IPS-18a (cell line): Measurements from ENCODE around the gene ATG7.

Experiments used
- H3K27ac ChIP-seq: one replicate; pipeline ENCODE4 v1.5.1; 2013; ENCODE audit warnings: low read length
- H3K27me3 ChIP-seq: one replicate; pipeline ENCODE4 v1.6.1; 2013; ENCODE audit warnings: mild to moderate bottlenecking, low read length; ENCODE audit not compliant: control insufficient read depth, insufficient read depth
- H3K36me3 ChIP-seq: one replicate; pipeline ENCODE4 v1.6.1; 2013; ENCODE audit warnings: low read depth, low read length; ENCODE audit not compliant: control insufficient read depth
- H3K4me1 ChIP-seq: one replicate; pipeline ENCODE4 v1.6.1; 2013; ENCODE audit warnings: low read depth, low read length; ENCODE audit not compliant: control insufficient read depth
- H3K4me3 ChIP-seq: one replicate; pipeline ENCODE4 v1.5.1; 2013; ENCODE audit warnings: low read length
- H3K9ac ChIP-seq: one replicate; pipeline ENCODE4 v1.6.1; 2013; ENCODE audit warnings: mild to moderate bottlenecking, low read length, moderate library complexity
- H3K9me3 ChIP-seq: one replicate; pipeline ENCODE4 v1.6.1; 2013; ENCODE audit warnings: low read depth, low read length; ENCODE audit not compliant: control insufficient read depth

ATG7 gene

DNA sequence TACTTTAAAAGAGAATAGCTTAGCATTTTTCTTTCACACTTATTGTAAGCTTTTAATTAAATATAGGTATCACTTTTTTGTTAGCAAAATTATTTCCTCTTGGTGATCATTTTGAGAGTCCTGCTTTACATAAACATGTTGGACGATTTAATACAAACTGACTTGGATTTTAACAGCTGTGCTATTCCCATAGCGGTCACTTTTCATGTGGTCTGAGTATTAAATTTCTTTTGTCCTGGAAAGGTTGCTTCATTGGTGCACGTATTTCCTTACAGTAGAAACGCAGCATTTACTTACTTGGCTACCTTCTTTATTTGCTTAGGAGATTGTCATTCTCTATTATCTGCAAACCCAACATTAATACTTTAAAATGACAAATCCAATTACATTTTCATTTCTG is 109.4 kb downstream of the ATG7 start:
- Histone ChIP-seq H3K27me3 (no peaks in the 10 kb centered on the region), H3K36me3 (no peaks in the 10 kb centered on the region), H3K4me1 (peaks cover 21% of the 10 kb centered on the region), H3K9me3 (no peaks in the 10 kb centered on the region), H3K27ac (no peak overlapping the region), H3K4me3 (no peak overlapping the region), H3K9ac (no peak overlapping the region)

DNA sequence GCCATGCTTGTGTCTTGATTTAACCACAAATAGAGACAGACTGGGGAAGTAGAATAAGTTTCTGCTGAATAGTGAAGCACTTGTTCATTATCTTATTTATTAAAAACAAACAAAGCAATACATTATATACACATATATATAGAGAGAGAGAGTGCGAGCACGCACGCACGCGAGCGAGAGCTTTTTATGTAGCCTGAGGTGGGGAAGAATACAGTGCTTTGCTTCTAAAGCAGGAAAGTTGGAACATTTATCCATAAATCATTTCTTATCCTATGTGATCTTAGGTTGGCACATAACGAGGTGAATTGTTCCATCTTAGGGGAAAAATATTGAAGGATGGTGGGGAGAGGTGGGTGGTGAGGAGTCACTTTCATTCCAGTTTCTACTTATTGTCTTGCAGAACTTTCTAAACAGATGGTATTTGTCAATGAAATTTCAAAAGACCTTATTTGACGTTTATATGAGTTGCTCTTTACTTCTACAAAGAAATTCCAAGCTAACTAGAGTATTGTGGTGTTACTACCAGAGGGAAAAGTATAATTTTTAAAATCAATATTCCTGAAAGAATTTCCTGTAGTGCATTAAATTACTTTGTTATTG is 110.0 kb downstream of the ATG7 start:
- Histone ChIP-seq H3K4me1 (peaks cover 21% of the 10 kb centered on the region), H3K27ac (no peak overlapping the region), H3K9ac (no peak overlapping the region), H3K9me3 (no peaks in the 10 kb centered on the region), H3K36me3 (no peaks in the 10 kb centered on the region), H3K27me3 (no peaks in the 10 kb centered on the region), H3K4me3 (no peak overlapping the region)

DNA sequence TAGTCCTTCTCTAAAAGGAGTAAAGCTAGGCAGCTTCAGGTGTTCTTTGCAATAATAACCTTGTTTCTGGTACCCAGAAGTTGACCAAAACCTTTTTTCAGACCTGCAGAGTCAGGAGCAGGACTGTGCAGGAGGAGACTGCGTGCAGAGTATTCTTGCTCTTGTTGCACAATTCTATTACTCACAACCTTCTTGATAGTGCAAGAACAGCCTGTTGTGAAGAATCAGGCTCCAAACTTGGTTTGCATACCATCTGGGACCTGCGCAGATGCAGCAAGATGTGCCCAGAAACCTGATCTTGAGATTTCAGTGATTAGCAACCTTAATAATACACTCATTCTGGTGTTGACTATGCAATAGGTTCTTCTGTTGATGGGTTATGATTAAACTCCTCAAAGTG is 111.9 kb downstream of the ATG7 start:
- Histone ChIP-seq H3K27ac (no peak overlapping the region), H3K4me3 (no peak overlapping the region), H3K9me3 (no peaks in the 10 kb centered on the region), H3K36me3 (no peaks in the 10 kb centered on the region), H3K9ac (no peak overlapping the region), H3K4me1 (peaks cover 21% of the 10 kb centered on the region), H3K27me3 (no peaks in the 10 kb centered on the region)

DNA sequence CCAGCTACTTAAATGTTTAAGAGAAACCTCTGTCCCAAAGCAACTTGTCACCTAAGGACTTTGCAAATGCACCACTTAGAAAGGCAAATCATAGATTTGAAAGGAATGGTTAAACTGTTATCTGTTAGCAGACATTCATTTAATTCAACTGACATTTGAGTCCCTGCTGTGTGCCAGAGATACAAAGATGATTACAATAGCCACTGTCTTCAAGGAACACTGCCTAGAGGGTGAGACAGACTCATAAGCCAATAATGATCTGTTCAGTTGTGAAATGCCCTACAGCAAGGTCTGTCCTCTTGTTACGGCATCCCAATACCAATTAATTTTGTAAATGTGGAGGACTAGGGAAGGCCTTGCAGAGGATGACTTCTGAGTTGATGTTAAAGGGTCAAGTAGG is 113.1 kb downstream of the ATG7 start:
- H3K27ac ChIP-seq: no peak overlapping the region

DNA sequence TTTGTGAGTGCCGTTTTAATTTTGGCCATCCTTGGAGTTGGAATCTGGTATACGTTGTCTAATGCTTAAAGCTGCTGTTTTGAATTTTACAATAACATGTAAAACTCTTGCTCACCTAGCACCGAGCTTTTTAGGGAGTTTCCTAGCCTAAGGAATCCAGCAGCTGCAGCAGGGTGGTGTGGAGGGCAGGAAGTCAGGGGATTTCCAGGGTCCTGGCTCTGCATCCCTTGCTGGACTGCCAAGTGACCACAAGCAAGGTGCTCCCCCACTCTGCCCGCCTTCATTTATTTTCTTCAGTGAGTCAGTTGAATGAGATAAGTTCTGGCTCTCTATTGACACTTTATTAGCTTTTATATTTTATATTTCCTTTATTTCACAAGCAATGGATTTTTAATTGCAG is 113.7 kb downstream of the ATG7 start:
- H3K27ac ChIP-seq: no peak overlapping the region
- H3K36me3 ChIP-seq: no peaks in the 10 kb centered on the region
- no peak overlapping the region for H3K9ac ChIP-seq
- no peaks in the 10 kb centered on the region for H3K27me3 ChIP-seq
- H3K4me3 ChIP-seq: no peak overlapping the region
- H3K9me3 ChIP-seq: no peaks in the 10 kb centered on the region
- peaks cover 9% of the 10 kb centered on the region for H3K4me1 ChIP-seq

More for the DNA sequence above, 113.1 kb downstream of the ATG7 start:
- Histone ChIP-seq H3K9ac (no peak overlapping the region), H3K4me1 (peaks cover 12% of the 10 kb centered on the region), H3K9me3 (no peaks in the 10 kb centered on the region), H3K27me3 (no peaks in the 10 kb centered on the region), H3K36me3 (no peaks in the 10 kb centered on the region), H3K4me3 (no peak overlapping the region)

DNA sequence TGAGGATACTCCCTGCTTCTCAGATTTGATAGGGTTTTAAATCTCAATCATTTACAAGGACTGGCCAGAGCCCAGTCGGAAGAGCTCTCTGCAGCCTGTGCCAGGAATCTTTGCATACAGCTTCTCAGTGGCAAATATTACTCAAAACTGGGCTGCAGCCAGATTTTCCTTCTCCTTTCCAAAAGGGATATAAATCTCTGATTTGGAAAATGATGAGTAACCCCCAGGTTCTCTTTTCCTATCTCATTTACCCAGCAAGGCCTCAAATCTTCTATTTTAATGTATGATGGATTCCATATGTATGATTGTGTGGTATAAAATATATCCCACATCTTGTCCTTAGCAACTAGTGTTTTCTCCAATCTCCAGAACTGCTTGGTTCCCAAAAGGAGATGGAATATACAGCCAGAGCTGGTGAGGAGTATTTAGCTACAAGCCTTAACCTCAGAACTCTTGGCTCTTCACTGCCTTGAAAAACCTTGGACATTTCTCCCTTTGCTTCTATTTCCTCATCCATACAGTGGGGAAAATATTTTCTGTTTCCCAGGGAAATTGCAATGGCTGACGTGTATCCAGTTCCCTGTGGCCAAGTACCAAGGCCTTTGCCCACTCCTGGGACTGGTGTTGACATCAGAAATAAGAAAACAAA is 114.4 kb downstream of the ATG7 start:
- H3K4me3 ChIP-seq: no peak overlapping the region
- H3K4me1 ChIP-seq: peaks cover 9% of the 10 kb centered on the region
- no peaks in the 10 kb centered on the region for H3K27me3 ChIP-seq
- H3K36me3 ChIP-seq: no peaks in the 10 kb centered on the region
- H3K27ac ChIP-seq: no peak overlapping the region
- no peak overlapping the region for H3K9ac ChIP-seq
- no peaks in the 10 kb centered on the region for H3K9me3 ChIP-seq

DNA sequence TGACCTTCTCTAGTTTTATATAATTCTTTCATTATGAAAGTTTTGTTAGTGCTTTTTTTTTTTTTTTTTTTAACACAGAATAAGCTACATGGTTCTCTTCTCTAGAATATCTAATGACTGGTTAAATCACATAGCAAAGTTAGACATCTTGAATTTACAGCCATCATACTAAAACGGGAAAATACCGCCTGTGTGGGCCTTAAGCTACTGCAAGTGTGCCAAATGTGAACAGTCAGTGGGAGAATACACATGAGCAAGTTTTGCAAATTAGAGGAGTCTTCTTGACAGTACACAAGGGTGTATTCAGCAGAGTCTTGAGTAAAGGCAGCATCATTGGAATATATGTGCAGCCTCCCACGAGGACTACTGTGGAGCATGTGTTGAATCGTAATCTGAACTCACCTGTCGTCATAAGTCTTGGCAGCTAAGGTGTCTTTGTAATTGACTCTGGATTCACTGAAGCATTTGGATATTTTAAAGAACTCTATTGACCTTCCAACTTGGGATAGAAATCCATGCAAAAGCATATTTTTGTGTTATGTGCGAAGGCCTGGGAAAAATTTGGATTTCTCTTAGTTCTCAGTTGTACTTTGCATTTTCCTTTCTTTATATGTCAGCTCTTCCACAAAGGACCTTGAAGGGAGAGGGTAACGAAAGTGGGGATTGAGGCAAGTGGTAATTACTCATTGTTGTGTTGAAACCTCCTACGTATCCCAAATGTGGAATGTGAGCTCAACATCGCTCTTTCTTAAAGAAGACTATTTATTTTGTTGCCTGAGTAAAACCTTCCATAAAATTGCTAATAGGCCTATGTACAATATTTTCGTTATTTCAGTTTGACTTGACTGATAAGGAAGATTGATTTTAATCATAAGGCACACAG is 117.4 kb downstream of the ATG7 start:
- Histone ChIP-seq H3K9ac (no peak overlapping the region), H3K4me3 (no peak overlapping the region)

DNA sequence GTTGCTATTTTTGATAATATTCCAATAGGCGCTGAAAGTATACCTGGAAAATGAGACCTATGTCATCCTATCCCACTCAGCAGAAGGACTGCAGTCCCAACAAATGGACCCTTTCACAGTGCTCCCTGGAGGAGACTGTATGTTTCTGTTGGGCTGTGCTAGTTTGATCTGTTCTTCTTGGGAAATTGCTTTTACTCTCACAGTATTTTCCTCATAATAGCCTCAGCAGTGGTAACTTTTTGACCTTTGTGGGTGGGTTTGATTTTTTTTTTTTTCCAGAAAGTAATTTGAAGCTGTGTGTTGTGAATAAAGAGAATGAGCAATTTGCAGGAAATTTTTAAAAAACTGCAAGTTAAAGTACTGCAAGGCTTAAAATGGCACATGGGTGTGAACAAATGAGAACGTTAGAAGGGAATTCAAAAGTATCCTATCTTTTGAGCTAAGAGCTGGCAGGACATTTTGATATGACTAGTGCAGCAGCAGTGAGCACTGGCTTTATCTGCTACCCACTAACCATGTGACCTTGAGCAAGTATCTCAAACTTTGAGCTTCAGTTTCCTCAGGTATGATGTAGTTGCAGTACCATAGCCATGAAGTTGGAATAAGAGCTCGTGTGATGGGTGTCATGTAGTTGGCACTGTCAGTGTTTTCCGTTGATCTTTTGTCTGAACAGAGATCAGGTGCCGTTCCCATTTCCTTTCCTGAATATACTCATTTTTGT is 118.4 kb downstream of the ATG7 start:
- Histone ChIP-seq H3K27ac (no peak overlapping the region), H3K4me1 (peaks cover 10% of the 10 kb centered on the region), H3K9me3 (no peaks in the 10 kb centered on the region), H3K27me3 (no peaks in the 10 kb centered on the region), H3K36me3 (no peaks in the 10 kb centered on the region), H3K4me3 (no peak overlapping the region), H3K9ac (no peak overlapping the region)

More for the DNA sequence above, 117.4 kb downstream of the ATG7 start:
- Histone ChIP-seq H3K27ac (no peak overlapping the region), H3K36me3 (no peaks in the 10 kb centered on the region), H3K27me3 (no peaks in the 10 kb centered on the region), H3K9me3 (no peaks in the 10 kb centered on the region), H3K4me1 (peaks cover 14% of the 10 kb centered on the region)

DNA sequence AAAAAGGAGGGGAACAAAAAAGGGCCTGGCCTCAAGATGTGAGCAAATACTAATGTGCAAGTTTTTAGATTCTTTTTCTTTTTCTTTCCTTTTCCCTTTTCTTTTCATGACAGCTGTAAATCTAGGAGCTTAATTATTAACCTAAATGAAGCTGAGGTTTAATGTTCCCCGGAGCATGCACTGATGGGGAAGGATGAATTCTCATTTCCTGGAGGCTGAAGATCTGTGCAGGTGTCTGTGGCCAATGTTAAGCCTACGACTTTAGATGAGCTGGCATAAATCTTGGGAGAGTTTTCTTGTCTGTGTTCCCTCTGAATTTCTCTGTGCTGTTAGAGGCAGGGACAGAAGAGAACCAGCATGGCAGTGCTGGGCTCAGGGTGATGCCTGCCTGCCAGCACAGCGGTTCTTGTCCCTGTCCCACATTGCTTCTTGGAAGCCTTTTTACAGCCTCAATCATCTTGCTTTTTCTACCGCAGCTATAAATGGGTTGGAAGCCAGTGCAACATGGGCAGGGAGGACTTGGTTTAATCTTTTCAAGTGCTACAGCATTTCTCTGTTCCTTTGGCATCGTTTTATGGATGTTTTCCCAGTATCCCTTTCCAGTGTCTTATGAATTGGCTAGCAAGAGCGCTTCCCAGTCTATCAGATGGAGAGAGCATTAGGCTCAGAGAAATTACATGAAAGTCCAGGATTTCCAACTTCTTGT is 119.1 kb downstream of the ATG7 start:
- H3K4me1 ChIP-seq: peaks cover 5% of the 10 kb centered on the region
- H3K27me3 ChIP-seq: no peaks in the 10 kb centered on the region
- no peak overlapping the region for H3K4me3 ChIP-seq
- H3K9me3 ChIP-seq: no peaks in the 10 kb centered on the region
- no peak overlapping the region for H3K27ac ChIP-seq
- no peaks in the 10 kb centered on the region for H3K36me3 ChIP-seq
- H3K9ac ChIP-seq: no peak overlapping the region

DNA sequence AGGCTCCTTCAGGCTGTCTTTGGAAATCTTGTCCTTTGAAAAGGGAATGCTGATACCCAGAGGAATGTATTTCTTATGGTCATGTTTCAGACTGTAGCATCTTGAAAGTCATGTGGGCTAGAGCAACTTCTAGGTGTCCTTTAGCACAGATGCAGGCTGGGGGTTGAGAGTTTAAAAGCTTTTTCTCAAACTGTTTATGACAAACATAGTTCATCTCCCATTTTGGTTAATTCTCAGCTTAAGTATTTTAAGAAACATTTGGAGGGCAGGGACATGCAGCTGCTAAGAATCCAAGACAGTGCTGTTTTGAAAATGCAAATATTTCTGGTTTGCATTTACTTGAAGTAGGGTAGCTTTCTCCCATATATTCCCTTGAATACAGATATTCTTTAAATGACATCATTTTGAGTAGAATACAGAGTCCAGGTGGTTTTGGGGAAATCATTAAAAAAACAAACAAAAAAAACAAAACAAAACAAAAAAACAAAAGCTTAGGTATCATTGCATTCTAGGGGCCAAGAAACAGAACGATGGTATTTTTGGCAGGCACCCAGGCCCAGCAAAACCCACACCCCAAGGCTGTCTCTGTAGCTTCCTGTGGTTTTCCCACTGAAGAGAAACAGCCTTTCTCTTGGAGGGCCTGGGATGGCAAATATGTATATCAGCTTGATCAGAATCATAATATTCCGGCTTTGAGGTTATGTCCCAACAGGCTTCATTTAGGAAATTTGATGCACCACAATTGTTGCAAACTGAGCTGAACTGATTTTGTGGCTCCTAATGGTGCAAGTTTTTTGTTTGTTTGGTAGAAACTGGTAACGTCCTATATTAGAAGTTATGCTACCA is 120.0 kb downstream of the ATG7 start:
- Histone ChIP-seq H3K36me3 (no peaks in the 10 kb centered on the region), H3K27ac (no peak overlapping the region), H3K27me3 (no peaks in the 10 kb centered on the region), H3K9me3 (no peaks in the 10 kb centered on the region), H3K9ac (no peak overlapping the region), H3K4me1 (peaks cover 5% of the 10 kb centered on the region), H3K4me3 (no peak overlapping the region)
